ENCODE results near the gene CPN2. TPM values are rescaled to one million over a fixed set of nuclear protein-coding genes. Genes with fewer than 3 reads are reported as not detected.

Gene CPN2
- total and polyA plus RNA-seq, 2 of the 8 experiments (the other 6 are each of a cell fraction or from before 2014, with no cell fraction given): 0.03 TPM; not detected in 1

- Histone ChIP-seq H3K27me3 (replicated peaks in 1 of 4; ENCODE audit: control insufficient read depth in 3 of 4, extremely low read depth in 1 of 4, insufficient read depth in 3 of 4, low read length in 3 of 4) (0 out of 7 replicates have a peak, but pooled peaks cover 0 to 2% (median 0%) of the 10 kb centered on the region in 4 experiments), H3K4me3 (ENCODE audit: extremely low read depth in 1 of 4, insufficient read depth in 2 of 4, low read depth in 3 of 4, low read length in 4 of 4) (no peak overlapping the region), H4K5ac (ENCODE audit: insufficient read length, low read depth, low read length) (no peak overlapping the region), H3K79me1 (ENCODE audit: low read depth, low read length) (no peaks in the 10 kb centered on the region), H3K23ac (ENCODE audit: insufficient read length) (no peak overlapping the region), H3K4me1 (replicated peaks in 1 of 4; ENCODE audit: control insufficient read depth in 3 of 4, insufficient read depth in 4 of 4, low read length in 3 of 4) (peaks cover 0 to 16% (median 6%) of the 10 kb centered on the region in 4 experiments; a peak in 6 of 7 replicates), H2BK15ac (ENCODE audit: low read length) (0 out of 2 replicates have a peak overlapping the region, but pooled peaks have one; percentile 83), H3K4ac (replicated peaks; ENCODE audit: insufficient read length, low read depth, low read length) (no peak overlapping the region), H3K9me3 (ENCODE audit: insufficient read depth in 2 of 2, low read depth in 1 of 2, low read length in 1 of 2) (no peaks in the 10 kb centered on the region), H3K56ac (replicated peaks; ENCODE audit: insufficient read length, low read depth, low read length) (no peak overlapping the region), H2AFZ (ENCODE audit: low read length) (peak overlapping the region; percentile 66; the same call in 1 of the 2 replicates), H2BK120ac (replicated peaks; ENCODE audit: low read depth, low read length) (no peak overlapping the region), H2AK5ac (ENCODE audit: low read depth, low read length) (peak overlapping the region; percentile 33; the same call in 1 of the 2 replicates), H2BK12ac (ENCODE audit: low read depth, low read length) (0 out of 2 replicates have a peak overlapping the region, but pooled peaks have one; percentile 12), H3K27ac (ENCODE audit: low read depth, low read length) (no peak overlapping the region), H3K79me2 (ENCODE audit: control insufficient read depth in 1 of 2, insufficient read depth in 2 of 2, low read length in 2 of 2) (no peaks in the 10 kb centered on the region), H3K18ac (ENCODE audit: extremely low read depth, low read length) (peak overlapping the region; percentile 25; the same call in 1 of the 2 replicates), H4K20me1 (replicated peaks in 1 of 2; ENCODE audit: control insufficient read depth in 1 of 2, insufficient read depth in 2 of 2, low read length in 2 of 2) (no peaks in the 10 kb centered on the region), H3K36me3 (ENCODE audit: control insufficient read depth in 2 of 4, insufficient read depth in 4 of 4, low read length in 3 of 4) (no peaks in the 10 kb centered on the region), H4K91ac (replicated peaks; ENCODE audit: insufficient read length, low read length) (no peak overlapping the region), H4K8ac (ENCODE audit: extremely low read depth, insufficient read depth, low read length) (no peak overlapping the region), H2BK5ac (ENCODE audit: low read depth, low read length) (no peak overlapping the region), H2BK20ac (ENCODE audit: low read length) (no peak overlapping the region), H3K9ac (replicated peaks in 1 of 4; ENCODE audit: extremely low read depth in 1 of 4, low read depth in 3 of 4, low read length in 3 of 4) (no peak overlapping the region), H3K14ac (ENCODE audit: insufficient read length) (no peak overlapping the region), H3K4me2 (ENCODE audit: insufficient read depth in 1 of 2, low read depth in 2 of 2, low read length in 2 of 2) (no peak overlapping the region; a peak in 2 of 4 replicates), H3K23me2 (ENCODE audit: low read depth, low read length) (no peaks in the 10 kb centered on the region)
- FAIRE-seq (no peak), DNase-seq (ENCODE audit: low read depth in 1 of 2, low spot score in 2 of 2) (no peak)
- TF ChIP-seq NRF1 (IDR thresholded peaks at IDR 0.05; ENCODE audit: low read depth, low read length) (no peak), POU5F1 (IDR thresholded peaks at IDR 0.05; ENCODE audit: low read depth, low read length) (no peak), CTBP2 (IDR thresholded peaks at IDR 0.05; ENCODE audit: borderline replicate concordance, insufficient read depth, insufficient read length, low read length) (no peak), SP2 (IDR thresholded peaks at IDR 0.05; ENCODE audit: low read length) (no peak), PHF8 (conservative IDR thresholded peaks at IDR 0.05; ENCODE audit: low read depth, low read length) (no peak), RFX5 (IDR thresholded peaks at IDR 0.05; ENCODE audit: borderline replicate concordance, low read depth, low read length) (no peak), NANOG (IDR thresholded peaks at IDR 0.05; ENCODE audit: insufficient read depth, low read depth, low read length, poor library complexity, severe bottlenecking) (no peak), TEAD4 (IDR thresholded peaks at IDR 0.05; ENCODE audit: low read depth, low read length) (no peak), SRF (IDR thresholded peaks at IDR 0.05; ENCODE audit: low read depth, low read length) (no peak)
- ChIA-PET POLR2A (ENCODE audit: partially characterized antibody) (no interaction called here), CTCF (ENCODE audit: partially characterized antibody) (no interaction called here)
- WGBS, 2 experiments (ENCODE audit: extremely low coverage in 1 of 2, insufficient coverage in 1 of 2, insufficient read length in 1 of 2, insufficient replicate concordance in 2 of 2, low coverage in 1 of 2, low lambda C conversion rate in 2 of 2, missing lambda C conversion rate in 1 of 2): 94% methylated on average over 10 of the region's 10 CpGs; no CpG with 5 or more reads in 1 of the 2 experiments
Measured at GRCh38 chr3:194376241-194376560, 25.1 kb upstream of the CPN2 start.

All from H1 (cell line).